GM19328 (cell line): ENCODE results near the gene NAT10.

Experiments used
- ATAC-seq: cut with Tn5 transposase; IDR thresholded peaks from one replicate; pipeline ENCODE4 v1.9.1; 2021; ENCODE audit warnings: mild to moderate bottlenecking, moderate library complexity; ENCODE audit not compliant: unreplicated experiment

The NAT10 gene

GRCh38 chr11:34185926-34186841 is 80.8 kb downstream of the NAT10 start:
- no peak for ATAC-seq

DNA sequence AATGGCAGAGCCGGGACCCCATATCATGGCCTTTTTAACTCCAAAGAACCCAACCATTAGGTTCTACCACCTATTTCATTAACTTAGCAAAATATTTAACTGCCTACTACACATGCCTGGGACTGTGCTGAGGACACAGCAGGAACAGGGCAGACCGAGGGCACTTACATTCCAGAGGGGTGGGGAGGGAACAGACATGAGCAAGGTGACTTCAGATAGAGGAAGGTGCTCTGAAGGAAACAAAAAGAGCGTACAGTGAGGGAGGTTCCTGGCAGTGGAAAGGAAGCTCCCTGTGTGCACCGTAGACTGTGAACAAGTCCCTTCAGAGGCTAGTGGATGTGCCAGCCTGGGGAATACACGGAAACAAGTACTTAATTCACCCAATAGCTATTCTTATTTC is 82.8 kb downstream of the NAT10 start:
- no peak for ATAC-seq

DNA sequence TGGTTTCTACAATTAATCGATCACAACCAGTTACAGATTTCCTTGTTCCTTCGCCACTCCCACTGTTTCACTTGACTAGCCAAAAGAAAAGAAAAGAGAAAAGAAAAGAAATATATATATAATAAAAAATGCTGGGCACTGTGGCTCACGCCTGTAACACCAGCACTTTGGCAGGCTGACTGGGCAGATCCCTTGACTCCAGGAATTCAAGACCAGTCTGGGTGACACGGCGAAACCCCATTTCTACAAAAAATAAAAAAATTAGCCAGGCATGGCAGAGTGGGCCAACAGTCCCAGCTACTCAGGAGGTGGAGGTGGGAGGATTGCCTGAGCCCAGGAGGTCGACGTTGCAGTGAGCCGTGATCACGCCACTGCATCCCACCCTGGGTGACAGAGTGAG is 83.8 kb downstream of the NAT10 start:
- no peak for ATAC-seq

DNA sequence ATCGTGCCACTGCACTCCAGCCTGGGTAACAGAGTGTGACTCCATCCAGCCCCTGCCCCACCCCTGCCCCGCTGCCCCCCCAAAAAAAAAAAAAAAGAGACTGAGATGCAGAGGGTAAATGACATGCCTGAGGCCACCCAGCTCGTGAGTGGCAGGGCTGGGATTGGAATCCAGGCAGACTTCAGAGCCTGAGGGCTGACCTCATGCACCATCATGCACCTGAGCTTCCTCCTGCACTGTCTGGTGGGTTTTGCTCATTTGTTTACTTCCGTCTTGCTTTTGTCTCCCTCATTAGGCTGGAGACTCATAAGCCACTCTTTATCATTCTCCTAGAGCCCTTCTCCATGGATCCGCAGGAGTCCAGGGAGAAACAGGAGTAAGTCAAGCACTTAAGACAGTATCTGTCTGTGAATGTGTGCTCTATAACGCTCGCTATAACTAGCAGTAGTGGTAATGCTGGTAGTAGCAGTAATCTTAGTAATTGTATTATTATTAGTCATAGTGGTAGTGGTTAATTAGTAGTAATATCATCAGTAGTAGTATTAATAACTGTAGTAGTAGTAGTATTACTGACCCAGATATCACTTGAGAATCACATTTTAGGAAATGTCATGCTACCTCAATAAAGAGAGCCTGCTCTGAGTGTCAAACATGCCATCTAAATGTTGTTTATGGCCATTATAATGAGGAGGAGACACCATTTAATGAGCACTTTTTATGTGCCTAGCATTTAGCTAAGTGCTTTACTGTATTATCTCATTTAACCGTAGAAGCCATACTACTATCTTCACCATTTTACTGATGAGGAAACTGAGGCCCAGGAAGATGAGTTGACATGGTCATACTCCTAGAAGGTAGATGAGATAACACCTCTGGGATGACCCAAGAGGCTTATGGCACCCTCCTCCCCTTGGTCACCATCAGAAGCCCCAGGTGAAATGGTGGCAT is 85.0 kb downstream of the NAT10 start:
- no peak for ATAC-seq

DNA sequence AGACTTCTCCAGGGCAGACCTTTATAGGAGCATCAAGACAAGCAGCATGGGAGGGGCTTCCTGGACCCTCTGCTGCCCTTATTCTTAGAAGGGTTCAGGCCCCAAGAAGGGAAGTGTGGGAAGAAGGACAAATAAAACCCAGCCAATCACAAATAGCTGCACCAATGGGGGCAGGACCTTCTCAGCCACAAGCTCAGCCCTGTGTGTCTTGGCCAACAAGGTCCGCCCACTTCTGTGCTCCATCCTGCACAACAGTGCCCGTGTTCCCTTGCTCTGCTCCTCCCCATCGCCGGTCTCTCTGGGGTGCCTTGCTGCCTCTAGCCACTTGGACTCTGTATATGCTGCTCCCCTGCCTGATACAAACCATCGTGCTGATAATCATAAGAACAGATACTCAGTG is 86.1 kb downstream of the NAT10 start:
- ATAC-seq, result no peak

- ATAC-seq, result no peak
Measured at GRCh38 chr11:34192481-34193401, 87.3 kb downstream of the NAT10 start.

DNA sequence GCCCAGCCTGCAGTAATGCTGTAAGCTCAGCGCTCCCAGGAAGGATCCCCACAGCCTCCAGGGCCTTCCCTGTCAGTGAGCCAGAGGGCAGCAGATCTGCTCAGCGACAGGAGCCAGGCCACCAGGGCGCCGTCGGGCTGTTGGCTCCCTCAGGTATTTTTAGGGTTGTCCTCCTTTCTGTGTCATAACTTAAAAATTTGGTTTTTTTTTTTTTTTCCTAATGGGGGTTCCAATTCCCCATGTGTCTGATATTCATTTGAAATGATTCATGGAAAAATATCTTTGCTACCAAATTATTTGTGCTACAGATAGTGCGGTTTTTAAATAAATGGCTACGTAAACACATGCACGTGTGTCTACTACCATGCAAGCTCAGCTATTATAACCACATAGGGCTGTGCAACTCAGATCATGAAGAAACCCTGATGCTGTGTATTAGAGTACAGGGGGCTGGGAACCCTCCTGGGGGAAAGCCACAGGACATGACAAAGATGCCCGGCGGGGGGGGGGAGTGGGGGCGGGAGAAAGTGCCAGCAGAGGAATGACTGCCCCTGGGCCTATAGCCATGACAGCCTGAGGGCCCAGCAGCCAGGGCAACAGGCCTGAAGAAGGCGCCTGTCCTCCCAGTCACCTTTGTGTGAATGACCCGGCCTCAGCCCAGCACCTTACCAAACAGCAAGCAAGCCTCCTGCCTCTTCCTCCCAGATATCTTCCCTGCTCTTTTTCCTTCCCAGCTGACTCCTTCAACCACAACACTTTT is 89.3 kb downstream of the NAT10 start:
- no peak for ATAC-seq
